ENCODE measurements around the gene SCAF1.

The SCAF1 gene

GRCh38 chr19:49684983-49685553 lies 43.1 kb downstream of the SCAF1 start:
- no peak for DNase-seq (ENCODE audit: low read depth, low spot score)
- no peak overlapping the region for H3K4me3 ChIP-seq (ENCODE audit: low read depth, low read length)
- CTCF ChIA-PET, result interaction anchor here (0.7 to 0.8 kb wide), 3 partner anchors 8 to 45 kb away, joined by 3 read pairs; partner anchors contain the start of gene PRMT1
- POLR2A ChIA-PET, result no interaction called here
- no peak for TF ChIP-seq CTCF (IDR thresholded peaks at IDR 0.05; ENCODE audit: insufficient read depth, low read length, missing control alignments)

GRCh38 chr19:49685845-49686332 lies 43.9 kb downstream of the SCAF1 start:
- CTCF ChIA-PET, result interaction anchor here (0.7 to 5.5 kb wide), 3 partner anchors 8 to 44 kb away, joined by 3 to 39 read pairs (median 4); partner anchors contain the start of gene PRMT1
- no peak for TF ChIP-seq CTCF (IDR thresholded peaks at IDR 0.05; ENCODE audit: insufficient read depth, low read length, missing control alignments)
- POLR2A ChIA-PET, result interaction anchor here (0.6 kb wide), 1 partner anchor 9 kb away, joined by 3 read pairs; no protein-coding TSS in a partner anchor

GRCh38 chr19:49686503-49687088 lies 44.6 kb downstream of the SCAF1 start:
- CTCF ChIA-PET, result interaction anchor here (1.4 to 5.5 kb wide), 2 partner anchors 9 to 16 kb away, joined by 4 to 39 read pairs; partner anchors contain the start of gene PRMT1
- DNase-seq (ENCODE audit: low read depth, low spot score), result no peak
- no peak overlapping the region for H3K4me3 ChIP-seq (ENCODE audit: low read depth, low read length)
- POLR2A ChIA-PET, result no interaction called here
- TF ChIP-seq CTCF (IDR thresholded peaks at IDR 0.05; ENCODE audit: insufficient read depth, low read length, missing control alignments), result no peak

More at GRCh38 chr19:49685845-49686332, 43.9 kb downstream of the SCAF1 start:
- no peak for DNase-seq (ENCODE audit: low read depth, low spot score)
- H3K4me3 ChIP-seq (ENCODE audit: low read depth, low read length), result no peak overlapping the region

- POLR2A ChIA-PET, result no interaction called here
- no peak for TF ChIP-seq CTCF (IDR thresholded peaks at IDR 0.05; ENCODE audit: insufficient read depth, low read length, missing control alignments)
- DNase-seq (ENCODE audit: low read depth, low spot score), result no peak
- no peak overlapping the region for H3K4me3 ChIP-seq (ENCODE audit: low read depth, low read length)
- CTCF ChIA-PET, result interaction anchor here (5.5 kb wide), 1 partner anchor 9 kb away, joined by 39 read pairs; the partner anchor contains the start of gene PRMT1
Observed at GRCh38 chr19:49687150-49687549, 45.1 kb downstream of the SCAF1 start.

GRCh38 chr19:49687566-49688316 lies 45.7 kb downstream of the SCAF1 start:
- ChIA-PET CTCF (interaction anchor here (5.5 kb wide), 1 partner anchor 10 kb away, joined by 39 read pairs; the partner anchor contains the start of gene PRMT1), POLR2A (no interaction called here)
- no peak overlapping the region for H3K4me3 ChIP-seq (ENCODE audit: low read depth, low read length)
- no peak for DNase-seq (ENCODE audit: low read depth, low spot score)
- TF ChIP-seq CTCF (IDR thresholded peaks at IDR 0.05; ENCODE audit: insufficient read depth, low read length, missing control alignments), result no peak

Measured in AG04449 (cell line).